HL-60/S4 (cell line): ENCODE data around the gene GRM8.

Source experiments
- in situ Hi-C: fragments of 300-500 bp; cut with MboI; formaldehyde crosslinking; loops from 2 replicates; pipeline ENCODE4 v1.14.3; 2022; ENCODE audit warnings: low sequenced_read_pairs

The GRM8 gene

GRCh38 chr7:127252778-127253280 lies at the start of gene GRM8:
GRM8 (minus strand) TSS chr7:127252941.
- in situ Hi-C loops: no loop called here

- in situ Hi-C loops: no loop called here
These were observed 38.1 kb upstream of the GRM8 start for GRCh38 chr7:127290801-127291361.

- in situ Hi-C loops: no loop called here
These were observed 37.4 kb upstream of the GRM8 start for GRCh38 chr7:127290116-127290655.

GRCh38 chr7:127287133-127287532 lies 34.4 kb upstream of the GRM8 start:
- in situ Hi-C loops: no loop called here

GRCh38 chr7:127270093-127270492 lies 17.4 kb upstream of the GRM8 start:
- in situ Hi-C loops: no loop called here

GRCh38 chr7:127266047-127266446 lies 13.3 kb upstream of the GRM8 start:
- in situ Hi-C loops: no loop called here

- in situ Hi-C loops: no loop called here
These were observed 11.5 kb upstream of the GRM8 start for GRCh38 chr7:127264219-127264618.

GRCh38 chr7:127258111-127258510 lies 5.4 kb upstream of the GRM8 start:
- in situ Hi-C loops: no loop called here

GRCh38 chr7:127257086-127257485 lies 4.3 kb upstream of the GRM8 start:
- in situ Hi-C loops: no loop called here

GRCh38 chr7:127256041-127256725 lies 3.4 kb upstream of the GRM8 start:
- in situ Hi-C loops: no loop called here

- in situ Hi-C loops: no loop called here
These were observed 1.5 kb upstream of the GRM8 start for GRCh38 chr7:127254163-127254684.

GRCh38 chr7:127253281-127254162 lies 781 bp upstream of the GRM8 start:
- in situ Hi-C loops: no loop called here

GRCh38 chr7:127252377-127252713 lies 396 bp downstream of the GRM8 start:
- in situ Hi-C loops: no loop called here

GRCh38 chr7:127251465-127252376 lies 1.0 kb downstream of the GRM8 start:
- in situ Hi-C loops: no loop called here

- in situ Hi-C loops: no loop called here
These were observed 1.7 kb downstream of the GRM8 start for GRCh38 chr7:127251036-127251464.

GRCh38 chr7:127250312-127251035 lies 2.3 kb downstream of the GRM8 start:
- in situ Hi-C loops: no loop called here

GRCh38 chr7:127245607-127246006 lies 7.1 kb downstream of the GRM8 start:
- in situ Hi-C loops: no loop called here

- in situ Hi-C loops: no loop called here
These were observed 7.7 kb downstream of the GRM8 start for GRCh38 chr7:127245002-127245401.

- in situ Hi-C loops: no loop called here
These were observed 12.9 kb downstream of the GRM8 start for GRCh38 chr7:127239814-127240213.

- in situ Hi-C loops: no loop called here
These were observed 19.1 kb downstream of the GRM8 start for GRCh38 chr7:127233630-127234029.
